COLO829 (cell line): ENCODE measurements around the gene VSTM4.

Source experiments
- DNase-seq: peaks from one replicate; pipeline ENCODE4 v3.0.0; 2012; ENCODE audit warnings: low spot score

VSTM4 gene, protein sequence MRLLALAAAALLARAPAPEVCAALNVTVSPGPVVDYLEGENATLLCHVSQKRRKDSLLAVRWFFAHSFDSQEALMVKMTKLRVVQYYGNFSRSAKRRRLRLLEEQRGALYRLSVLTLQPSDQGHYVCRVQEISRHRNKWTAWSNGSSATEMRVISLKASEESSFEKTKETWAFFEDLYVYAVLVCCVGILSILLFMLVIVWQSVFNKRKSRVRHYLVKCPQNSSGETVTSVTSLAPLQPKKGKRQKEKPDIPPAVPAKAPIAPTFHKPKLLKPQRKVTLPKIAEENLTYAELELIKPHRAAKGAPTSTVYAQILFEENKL

DNA sequence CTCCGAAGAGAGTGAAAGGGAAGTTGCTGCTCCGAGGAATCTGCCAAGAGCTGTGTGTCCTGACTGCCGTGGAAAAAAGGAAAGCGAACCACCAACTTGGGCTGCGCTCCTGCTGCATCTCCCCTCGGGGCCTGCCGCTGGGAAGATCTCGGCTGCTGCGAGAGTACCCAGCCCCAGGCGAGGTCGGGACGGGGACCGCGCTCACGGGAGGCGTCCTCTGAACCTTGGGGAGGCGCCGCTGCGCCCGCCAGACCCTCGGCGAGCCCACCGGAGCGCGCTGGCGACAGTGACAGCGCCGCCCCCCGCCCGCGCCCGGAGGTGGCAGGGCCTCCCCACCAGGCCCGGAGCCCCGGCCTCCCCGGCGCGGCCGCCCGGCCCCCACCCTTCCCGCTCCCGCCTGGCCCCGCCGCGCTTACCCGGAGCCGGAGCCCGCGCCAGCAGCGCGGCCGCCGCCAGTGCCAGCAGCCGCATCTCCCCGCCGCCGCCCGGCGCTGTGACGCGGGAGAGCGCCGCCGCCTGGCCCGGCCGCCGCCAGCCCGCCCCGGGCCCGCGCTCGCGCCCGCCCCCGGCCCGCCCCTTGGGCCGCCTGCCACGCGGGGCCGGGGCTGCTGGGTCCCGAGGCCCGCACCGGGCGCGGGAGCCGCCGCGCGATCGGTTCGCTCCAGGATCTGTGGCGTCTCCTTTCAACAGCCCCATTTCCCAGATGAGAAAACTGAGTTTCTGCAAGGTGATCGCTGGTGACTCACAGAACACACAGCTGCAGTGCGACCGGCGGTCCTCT lies at the start of gene VSTM4:
Gene VSTM4, minus strand, starts transcription at position 508 of the 781 bp plus-strand sequence. Its CDS starts 37 bp downstream, at position 471.
- no peak for DNase-seq

DNA sequence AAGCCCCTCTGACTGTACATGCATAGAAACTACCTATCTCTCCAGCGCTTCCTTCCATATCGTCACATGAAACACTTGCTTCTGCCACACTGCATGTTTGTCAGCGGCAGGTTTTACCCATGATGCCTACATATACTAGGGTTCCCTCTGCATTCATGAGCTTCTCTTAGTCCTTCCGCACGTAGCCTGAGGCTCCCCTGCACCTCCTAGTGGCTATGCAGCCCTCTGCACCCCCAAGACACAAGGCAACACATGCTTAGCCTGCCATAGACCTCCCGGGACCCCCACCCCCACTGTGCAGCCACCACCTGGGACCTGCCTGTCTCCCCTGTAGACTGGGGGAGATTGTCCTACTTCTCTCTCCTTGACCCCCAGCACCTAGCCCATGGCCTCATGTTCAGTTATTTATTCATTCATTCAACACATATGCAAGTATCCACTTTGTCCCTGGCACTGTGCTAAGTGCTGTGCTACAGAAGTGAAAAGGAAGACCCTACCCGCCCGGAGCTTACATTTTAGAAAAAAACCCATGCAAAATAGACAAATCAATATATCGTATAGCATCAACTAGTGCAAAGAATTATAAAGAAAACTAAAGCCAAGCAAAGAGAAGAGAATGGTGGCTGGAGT lies 49.4 kb upstream of the VSTM4 start:
- no peak for DNase-seq

DNA sequence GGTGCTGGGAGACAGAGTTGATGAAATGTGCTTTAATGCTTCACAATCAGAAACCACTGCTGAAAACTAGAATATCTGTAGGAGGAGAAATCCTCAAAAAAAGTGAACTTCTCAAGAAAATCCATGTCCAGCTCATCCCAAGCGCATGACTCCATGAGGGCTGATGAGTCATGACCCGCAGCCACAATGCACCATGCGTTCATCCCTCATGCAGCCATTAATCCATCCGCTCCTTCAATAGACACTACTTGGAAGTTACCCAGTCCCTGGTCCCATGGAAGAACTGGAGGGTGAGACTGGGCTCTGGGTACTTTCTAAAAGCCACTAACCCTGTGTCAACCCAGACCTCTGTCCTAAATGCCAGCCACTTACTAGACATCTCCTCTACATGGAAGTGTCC lies 48.4 kb upstream of the VSTM4 start:
- peak; percentile 20 for DNase-seq

DNA sequence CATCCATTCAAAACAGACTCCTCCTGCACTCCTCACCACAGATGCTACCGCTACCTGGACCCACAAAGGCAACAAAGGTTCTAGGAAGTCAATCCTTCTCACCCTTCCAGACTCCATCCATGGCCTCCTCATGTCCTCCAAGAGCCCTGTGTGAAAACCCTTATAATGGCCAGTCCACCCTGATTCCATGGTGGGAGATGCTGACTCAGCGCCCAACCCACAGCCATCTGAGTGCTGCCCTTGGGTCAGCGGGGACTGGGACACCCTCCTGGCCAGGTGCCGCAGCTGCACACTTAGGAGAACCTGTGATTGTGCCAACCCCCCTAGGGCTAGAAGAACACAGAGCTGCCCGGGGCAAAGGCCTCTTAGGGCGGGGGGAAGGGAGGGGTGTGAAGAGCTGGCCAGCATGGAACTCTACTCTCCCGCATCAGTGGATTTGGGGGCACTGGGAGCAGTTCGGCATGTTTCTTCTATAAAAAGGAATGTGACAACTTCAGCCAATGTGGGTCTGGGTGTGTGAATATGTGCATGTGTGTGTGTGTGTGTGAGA lies 47.5 kb upstream of the VSTM4 start:
- no peak for DNase-seq

DNA sequence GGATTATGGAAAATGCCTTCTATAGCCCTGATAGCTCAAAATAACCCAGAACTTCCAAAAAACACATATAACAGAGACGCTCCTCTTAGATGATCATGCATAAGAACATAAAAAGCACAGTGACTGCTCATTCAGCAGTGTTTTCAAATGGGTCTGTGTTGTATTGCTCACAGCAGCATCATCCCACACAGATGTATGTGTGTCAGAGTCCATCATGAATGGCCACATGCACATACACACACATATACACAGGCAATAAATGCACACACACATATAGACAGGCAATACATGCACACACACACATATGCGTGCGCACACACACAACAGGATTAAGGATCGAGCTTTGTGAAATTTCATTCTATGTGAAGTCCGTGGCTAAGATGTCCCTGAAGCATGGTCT lies 46.7 kb upstream of the VSTM4 start:
- DNase-seq = no peak

DNA sequence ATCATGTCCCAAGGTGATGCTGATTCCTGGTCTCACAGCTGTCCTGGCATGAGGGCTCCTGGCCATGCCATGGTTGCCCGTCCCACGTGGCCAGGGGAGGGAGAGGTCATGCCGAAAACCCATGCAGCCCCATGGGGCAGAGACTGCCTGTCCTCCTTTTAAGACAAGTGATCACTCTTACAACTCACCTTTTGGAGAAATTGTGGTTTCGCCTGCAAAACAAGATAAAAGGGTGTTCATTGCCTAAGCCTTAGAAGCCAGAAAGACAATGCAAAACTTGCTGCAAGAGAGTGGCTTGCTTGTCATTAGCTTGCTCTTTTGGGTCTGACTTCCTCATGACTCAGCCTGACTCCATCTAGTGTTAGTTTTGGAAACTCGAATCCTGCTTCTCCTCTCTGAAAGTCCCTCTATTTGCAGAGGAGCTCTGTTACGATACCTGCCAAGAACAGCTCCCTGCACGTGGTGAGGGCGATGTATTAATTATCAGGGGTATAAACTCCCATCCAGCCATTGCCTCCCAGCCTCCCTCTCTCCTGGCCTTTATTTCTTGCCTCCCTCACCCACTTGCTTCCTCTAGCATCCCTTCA lies 46.2 kb upstream of the VSTM4 start:
- DNase-seq = no peak

DNA sequence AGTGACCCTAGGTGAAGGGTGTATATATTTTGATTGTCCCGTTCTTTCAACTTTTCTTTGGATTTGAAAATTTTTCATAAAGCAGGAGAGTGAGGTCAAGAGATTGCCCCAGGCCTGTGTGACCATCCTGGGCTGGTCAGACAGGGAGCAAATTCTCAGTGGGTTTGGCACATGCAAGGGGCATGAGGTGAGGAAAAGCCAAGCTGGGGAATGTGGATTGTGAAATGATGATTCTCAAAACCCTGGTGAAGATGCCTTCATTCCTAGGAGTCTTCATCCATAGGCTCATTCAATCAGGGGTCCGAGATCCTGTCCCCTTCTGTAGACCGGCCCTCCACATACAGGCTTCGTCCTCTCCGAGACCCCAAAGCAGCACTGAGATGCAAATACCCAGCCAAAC lies 45.5 kb upstream of the VSTM4 start:
- DNase-seq = no peak

DNA sequence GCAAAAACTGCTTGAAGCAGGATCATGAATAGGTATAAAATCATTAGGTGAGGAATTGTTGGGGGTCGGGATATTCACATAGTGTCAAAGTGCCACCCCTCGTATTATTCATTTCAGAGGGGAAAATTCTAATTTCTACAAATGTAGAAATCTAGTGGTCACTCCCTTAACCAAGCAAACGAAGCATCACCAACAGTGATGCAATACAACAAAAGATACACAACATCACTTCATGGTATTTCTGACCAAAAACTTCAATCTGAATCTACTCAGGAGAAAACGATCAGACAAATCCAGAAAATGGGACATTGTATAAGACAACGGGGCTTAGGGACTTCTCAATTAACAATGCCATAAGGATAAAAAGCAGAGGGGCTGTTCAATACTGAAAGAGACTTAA lies 44.8 kb upstream of the VSTM4 start:
- no peak for DNase-seq

DNA sequence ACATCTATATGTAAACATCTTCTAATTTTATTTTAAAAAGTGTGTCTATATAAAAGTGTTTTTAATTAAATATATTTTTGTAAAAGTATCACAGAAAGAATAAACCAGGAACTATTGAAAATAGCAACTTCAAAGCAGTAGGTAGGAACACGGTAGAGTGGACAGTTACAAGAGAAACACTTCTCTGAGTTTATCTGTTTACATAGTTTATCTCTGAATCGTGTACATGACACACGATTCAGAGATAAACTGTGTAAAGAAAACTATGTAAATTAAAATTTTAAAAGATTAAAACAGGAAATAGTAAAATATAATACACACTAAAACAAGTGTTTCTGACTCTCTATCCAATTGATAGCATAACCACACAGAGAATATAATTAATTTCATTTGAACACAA lies 43.6 kb upstream of the VSTM4 start:
- no peak for DNase-seq

DNA sequence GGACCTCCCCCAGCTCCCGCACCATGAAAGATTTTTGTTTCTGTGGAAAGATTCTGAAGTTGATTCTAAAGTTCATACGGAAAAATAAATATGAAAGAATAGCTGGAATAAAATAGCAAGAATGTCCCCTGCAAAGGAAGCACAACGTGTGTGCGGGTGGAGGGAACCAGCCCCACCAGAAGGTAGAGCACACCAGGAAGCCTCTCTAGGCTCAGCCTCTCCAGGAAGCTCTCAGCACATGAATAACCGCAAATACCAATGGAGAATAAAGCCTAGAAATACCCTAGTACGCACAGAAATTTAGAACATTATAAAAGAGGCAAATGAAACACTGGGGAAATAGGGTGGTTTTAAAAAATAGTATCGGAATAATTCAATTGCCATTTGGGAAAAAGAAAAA lies 43.1 kb upstream of the VSTM4 start:
- DNase-seq = no peak

DNA sequence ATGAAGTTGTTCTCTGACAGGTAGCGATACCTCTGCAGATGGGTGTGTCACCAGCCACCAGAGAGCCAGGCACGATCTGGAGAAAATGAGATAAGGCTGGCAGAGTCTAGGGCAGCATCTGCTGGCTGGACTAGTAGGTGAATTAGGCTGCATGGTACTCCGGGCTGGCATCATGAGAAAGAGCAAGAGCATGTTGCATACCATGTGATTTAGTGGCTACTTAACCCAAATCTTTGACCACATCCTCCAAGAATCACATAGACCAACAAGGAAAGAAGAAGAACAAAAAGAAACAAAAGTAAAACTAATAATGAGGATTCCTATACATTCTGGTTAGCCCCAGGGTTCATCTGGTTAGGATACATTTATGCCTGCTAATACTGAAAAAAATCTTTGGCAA lies 41.9 kb upstream of the VSTM4 start:
- DNase-seq = no peak

DNA sequence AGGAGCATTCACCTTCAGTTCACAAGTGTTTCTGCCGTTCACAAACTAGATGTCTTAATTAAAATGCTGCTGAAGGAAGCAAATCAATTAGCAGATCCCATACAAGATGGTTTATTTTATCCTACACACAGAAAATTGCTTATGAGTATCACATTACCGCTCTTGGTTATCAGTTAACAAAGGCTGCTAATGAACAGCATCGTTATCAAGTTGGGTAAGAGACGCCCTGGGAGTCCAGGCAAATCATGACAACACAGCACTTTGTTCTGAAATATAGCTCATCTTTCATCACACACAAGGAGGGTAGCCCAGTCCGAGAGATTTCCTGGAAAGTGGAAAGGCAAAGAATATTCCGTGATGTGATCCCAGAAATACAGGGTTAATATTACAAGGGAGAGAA lies 39.3 kb upstream of the VSTM4 start:
- no peak for DNase-seq

DNA sequence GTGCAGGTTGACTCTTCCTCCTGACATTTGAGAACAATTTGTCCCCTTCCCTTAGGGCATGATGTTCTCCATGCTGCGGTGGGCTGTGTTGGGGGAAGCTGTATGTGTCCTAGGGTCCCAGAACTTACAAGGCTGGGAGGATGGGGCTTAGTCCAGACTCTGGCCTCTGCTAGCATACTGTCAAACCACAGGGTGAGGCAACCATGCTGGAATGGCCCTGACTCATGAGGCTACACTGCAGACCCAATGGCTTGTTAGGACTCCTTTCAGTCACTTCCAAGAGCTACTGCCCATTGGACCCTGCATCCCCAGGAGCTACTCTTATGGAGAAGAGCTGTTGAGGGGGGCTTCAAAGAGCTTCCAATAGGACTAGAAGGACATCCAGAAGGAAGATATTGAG lies 38.6 kb upstream of the VSTM4 start:
- DNase-seq = no peak

DNA sequence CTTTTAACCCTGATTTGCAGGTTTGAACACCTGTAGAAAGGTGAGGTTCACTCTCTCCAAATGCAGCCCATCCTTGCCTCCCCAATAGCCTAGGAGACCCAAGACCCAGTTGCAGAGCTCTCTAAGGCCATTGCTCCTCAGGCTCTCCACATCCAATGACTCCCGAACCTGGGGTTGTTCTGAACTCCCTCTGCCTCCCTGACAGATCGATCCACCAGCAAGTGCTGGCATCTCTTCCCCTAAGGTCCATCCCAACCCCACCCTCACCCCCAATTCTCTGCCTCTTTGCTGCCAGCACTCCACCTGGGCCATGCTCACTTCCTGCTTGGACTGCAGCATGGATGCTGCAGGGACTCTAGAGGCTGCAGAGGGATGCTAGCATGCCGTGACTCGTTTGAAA lies 37.8 kb upstream of the VSTM4 start:
- no peak for DNase-seq

DNA sequence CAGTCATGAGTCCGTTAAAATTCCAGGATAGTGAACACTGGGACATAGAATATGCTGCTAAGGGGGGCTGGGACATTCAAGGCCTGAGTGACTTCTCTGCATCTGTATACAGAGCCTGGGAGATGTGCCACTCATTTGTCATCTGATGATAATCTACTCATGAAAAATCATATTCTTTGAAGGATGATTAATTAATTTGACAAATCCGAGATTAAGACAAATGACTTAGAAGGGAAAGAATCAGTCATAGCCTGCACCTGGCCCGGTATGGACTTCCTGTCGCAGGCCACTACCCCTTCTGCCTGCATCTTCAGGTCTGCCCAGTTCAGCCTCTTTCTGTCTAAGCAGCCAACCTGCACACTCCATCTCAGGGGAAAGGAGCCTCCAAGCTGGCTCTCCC lies 37.3 kb upstream of the VSTM4 start:
- DNase-seq = no peak

DNA sequence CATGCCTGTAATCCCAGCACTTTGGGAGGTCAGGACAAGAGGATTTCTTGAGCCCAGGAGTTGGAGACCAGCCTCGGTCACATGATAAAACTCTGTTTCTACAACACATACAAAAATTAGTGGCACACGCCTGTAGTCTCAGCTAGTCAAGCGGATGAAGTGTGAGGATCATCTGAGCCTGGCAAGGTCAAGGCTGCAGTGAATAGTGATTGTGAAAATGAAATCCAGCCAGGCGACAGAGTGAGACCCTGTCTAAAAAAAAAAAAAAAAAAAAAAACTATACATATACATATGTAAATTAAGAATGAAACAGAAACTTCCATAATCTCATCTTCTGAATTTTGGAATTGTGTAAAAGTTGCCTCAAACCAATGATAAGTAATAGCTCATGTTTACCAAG lies 36.7 kb upstream of the VSTM4 start:
- no peak for DNase-seq

DNA sequence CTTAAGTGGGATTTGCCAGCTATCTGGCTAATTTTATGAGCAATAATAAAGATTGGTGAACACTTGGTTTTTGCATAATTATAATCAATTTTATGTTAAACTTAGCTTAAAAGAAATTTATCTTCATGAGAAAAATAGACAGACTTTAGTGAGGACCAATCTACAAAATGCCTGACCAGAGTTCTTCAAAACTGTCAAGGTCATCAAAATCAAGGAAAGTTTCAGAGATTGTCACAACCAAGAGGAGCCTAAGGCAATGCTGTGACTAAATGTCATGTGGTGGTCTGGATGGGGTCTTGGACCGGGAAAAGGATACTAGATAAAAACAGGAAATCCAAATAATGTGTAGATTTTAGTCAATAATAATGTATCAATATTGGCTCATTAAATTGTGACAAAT lies 36.2 kb upstream of the VSTM4 start:
- DNase-seq = no peak

DNA sequence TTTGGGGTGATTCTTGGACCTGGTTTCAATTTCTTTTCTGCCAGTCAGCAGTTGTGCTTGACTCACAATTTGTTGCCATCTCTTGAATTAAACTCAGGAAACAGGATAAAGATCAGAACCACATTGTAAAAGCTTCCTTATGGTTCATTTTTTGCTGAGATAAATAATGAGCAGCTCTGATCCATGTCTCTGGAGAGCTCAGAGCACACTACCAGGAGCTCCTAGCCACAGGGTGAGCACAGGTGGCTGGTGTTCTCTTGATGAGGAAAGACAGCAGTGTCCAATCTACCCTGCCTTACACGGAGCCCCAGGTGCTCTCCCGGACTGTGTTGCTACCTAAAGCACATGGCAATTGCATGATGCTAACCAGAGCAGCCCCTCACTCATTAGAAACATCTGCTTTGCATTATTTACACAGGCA lies 35.7 kb upstream of the VSTM4 start:
- DNase-seq = no peak

DNA sequence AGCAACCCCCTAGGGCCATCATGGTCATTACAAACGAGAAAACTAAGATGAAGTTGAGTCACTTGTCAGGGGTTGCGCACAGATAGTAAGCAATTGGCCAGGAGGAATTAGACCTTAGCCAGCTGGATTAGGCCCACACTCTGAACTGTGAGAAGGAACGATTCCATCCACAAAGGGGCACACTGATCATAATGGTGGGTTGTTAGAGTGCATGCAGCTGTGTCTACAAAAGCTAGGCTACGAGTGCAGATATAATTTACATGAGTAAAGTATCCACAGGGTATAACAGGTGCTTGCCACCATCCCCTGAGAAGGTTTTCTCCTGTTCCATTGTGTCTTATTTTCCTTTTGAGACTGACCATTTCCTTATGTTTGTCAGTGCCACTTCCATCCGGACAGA lies 35.1 kb upstream of the VSTM4 start:
- no peak for DNase-seq

DNA sequence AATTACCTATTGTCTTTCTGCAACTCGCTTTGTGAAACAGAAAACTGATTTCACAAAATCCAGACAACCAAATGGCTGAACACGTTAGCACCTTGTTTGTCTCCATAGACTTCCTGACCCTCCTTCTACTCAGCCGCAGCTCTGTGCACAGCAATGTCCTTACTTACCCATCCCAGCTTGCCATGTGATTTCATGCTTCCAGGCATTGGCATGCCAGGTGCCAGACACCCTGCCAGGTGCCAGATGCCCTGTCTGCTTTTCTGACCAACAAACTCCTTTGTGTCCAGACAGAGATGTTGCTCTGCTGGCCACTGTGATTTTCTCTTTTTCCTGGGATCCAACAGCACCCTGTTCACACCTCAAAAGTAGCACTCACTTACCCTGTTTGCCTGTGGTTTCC lies 34.6 kb upstream of the VSTM4 start:
- no peak for DNase-seq

DNA sequence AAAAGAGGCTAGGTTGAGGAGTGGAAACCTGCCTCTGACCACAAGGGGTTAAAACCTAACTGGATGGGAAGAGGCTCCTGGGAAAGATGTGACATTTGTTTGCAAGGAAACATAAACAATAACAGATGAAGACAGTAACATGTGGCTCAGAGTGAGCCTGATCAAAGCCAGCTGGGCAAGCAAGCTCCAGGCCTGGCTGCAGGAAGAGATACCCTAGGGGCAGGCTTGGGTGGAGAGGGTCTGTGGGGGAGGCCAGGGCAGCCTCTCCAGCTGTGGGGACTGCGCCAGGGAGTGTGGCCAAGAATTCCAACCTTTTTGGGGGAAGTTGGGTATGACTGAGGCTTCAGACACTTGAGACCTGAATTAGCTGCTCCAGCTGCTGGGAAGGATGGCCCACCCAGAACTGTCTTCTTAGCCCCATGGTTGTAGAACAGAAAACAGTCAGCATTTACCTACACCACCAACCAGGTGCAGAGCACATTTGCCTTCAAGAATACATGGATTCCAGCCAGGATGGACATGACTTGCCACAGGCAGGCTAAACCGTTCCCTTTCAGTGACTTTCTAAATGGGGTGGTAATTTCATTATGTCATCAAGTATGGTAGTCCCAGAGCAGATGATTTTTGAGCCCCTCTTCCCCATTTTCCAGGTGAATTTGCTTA lies 28.9 kb upstream of the VSTM4 start:
- no peak for DNase-seq

DNA sequence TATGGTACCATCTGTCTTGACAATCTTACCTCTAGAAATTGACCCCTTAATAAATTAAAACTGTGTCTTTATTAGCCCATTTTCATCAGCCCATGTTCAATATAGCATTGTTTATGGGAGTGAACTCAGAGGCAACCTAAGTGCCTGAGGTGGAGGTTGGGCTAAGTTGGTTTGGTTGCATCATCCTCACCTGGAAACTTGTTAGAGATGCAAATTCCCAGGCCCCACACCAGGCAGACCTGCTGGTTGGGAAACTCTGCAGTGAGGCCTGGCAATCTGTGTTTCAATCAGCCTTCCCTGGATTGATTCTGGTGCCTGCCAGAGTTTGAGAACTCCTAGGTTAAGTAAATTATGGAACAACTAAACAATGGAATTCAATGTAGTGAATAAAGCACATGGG lies 27.9 kb upstream of the VSTM4 start:
- DNase-seq = no peak
